KOPT-K1 (cell line): ENCODE results near the gene SLF2.
"Not testable (repeated sequence)": the region's sequence is repeated elsewhere in the genome, so short reads cannot be mapped to it uniquely, and the experiment has no call there.

ENCODE experiments used
- H3K27ac ChIP-seq: fragments of 200-600 bp; sonication (generic); 2 replicates; pipeline ENCODE4 v1.5.1; 2016; ENCODE audit warnings: antibody characterized with exemption, mild to moderate bottlenecking, low read depth, low read length; ENCODE audit not compliant: poor library complexity, severe bottlenecking
- H3K36me3 ChIP-seq: fragments of 200-600 bp; sonication (generic); 2 replicates; pipeline ENCODE4 v1.5.1; 2017; ENCODE audit warnings: antibody characterized with exemption, mild to moderate bottlenecking, low read length, moderate library complexity; ENCODE audit not compliant: insufficient read depth
- H3K9me3 ChIP-seq: fragments of 200-600 bp; sonication (generic); 2 replicates; pipeline ENCODE4 v1.5.1; 2017; ENCODE audit warnings: antibody characterized with exemption, low read length, mild to moderate bottlenecking; ENCODE audit not compliant: insufficient read depth, poor library complexity, severe bottlenecking

SLF2 gene

GRCh38 chr10:100875484-100876166, 37.1 kb upstream of the SLF2 start:
- no peaks in the 10 kb centered on the region for H3K36me3 ChIP-seq
- H3K9me3 ChIP-seq = no peaks in the 10 kb centered on the region
- peak overlapping the region; percentile 58 for H3K27ac ChIP-seq

GRCh38 chr10:100876585-100877460, 35.9 kb upstream of the SLF2 start:
- no peaks in the 10 kb centered on the region for H3K36me3 ChIP-seq
- H3K9me3 ChIP-seq = no peaks in the 10 kb centered on the region
- peak overlapping the region; percentile 58 for H3K27ac ChIP-seq

DNA sequence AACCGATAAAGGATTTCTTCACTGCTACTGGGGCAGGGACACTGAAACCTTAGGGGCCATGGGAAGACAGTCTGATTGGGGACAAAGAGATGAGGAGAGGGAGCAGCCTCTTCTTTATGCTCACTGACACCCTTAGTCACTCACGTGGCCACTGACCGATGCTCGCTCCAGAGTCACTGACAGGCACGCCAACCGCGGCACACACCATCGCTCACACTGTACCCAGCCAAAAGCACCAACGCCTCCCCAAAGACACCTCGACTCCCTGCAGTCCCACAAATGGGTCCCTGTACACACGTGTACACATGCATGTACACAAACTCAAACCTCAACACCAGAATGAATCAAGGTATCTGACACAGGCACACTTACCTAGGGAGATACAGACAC, 35.3 kb upstream of the SLF2 start:
- peak overlapping the region; percentile 58 for H3K27ac ChIP-seq
- no peaks in the 10 kb centered on the region for H3K9me3 ChIP-seq

DNA sequence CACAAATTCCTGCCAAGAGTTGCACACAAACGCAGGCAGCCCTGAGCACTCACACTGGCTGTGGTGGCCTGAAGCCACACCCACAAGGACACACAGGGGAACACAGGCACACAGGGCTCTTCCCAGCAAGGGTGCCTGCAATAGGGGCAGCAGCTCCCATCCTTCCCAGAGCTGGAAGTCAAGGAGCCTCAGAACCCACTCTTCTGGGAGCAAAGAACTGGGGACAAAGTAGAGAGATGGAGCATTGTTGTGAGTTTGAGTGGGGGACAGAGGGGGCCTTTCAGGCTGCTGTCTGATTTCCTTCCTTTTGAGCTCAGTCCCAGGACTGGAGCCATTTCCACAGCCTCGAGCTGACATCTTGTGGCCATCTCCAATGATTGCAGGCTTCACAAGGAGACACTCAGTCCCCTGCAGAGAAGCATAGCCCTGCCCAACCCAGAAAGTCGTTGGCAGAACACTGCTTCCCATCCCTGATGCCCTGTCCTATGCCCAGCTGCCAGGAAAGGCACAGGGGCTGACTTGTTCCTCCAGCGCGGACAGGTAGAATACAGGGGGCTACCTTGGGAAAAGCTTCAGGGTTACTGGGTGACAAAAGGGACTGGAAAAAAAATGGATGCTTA, 34.4 kb upstream of the SLF2 start:
- no peaks in the 10 kb centered on the region for H3K36me3 ChIP-seq
- H3K27ac ChIP-seq = peak overlapping the region; percentile 58
- H3K9me3 ChIP-seq = no peaks in the 10 kb centered on the region

More for the DNA sequence above, 35.3 kb upstream of the SLF2 start:
- no peaks in the 10 kb centered on the region for H3K36me3 ChIP-seq

DNA sequence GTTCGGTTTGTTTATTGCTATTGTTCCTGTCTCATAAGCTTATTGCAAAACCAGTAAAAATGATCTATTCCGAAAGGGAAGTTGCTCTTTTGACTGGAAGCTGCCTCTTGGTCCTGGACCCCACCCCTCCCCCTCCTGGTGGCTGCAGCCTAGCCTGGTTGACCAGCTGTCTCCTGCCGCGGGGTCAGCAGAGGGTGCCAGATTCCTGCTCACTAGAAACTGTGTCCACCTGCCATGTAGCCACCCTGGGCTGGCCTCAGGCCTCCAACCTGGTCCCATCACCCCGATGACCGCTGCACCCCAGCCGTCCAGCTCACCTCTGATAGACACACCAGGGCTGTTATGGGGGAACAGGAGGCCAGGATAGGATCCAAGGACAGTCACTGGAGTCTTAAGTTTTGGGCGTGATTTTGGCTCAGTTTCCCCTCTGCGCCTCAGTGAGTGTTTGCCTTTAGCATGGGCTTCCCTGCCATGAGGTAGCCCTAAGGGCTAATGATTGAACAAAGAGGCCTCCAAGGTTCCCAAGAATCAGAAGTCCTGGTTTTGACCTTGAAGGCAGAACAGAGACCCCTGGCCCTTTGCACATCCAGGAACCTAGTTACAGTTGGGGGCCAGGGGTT, 32.9 kb upstream of the SLF2 start:
- Histone ChIP-seq H3K27ac (no peak overlapping the region), H3K36me3 (no peaks in the 10 kb centered on the region), H3K9me3 (no peaks in the 10 kb centered on the region)

- no peaks in the 10 kb centered on the region for H3K36me3 ChIP-seq
- peak overlapping the region; percentile 19 for H3K27ac ChIP-seq
- no peaks in the 10 kb centered on the region for H3K9me3 ChIP-seq
Observed at GRCh38 chr10:100881556-100882213, 31.1 kb upstream of the SLF2 start.

DNA sequence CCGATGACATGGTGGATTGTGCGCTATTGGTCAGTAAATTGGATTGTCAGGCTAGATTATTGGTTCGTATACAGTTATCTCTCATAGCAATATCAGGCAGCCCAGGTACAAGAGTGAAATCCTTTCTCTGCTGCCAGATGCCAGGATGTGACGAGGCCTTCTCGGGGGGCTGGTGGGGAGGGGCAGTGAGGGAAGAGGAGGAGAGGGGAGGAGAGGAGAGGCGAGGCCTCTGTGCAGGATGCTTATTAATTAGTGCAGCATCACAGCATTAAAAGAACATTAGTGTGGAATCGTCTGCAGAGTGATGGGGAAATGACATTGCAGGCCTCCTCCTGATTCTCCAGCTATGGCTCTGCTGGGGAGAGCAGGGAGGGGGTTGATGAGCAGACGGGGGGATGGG, 30.5 kb upstream of the SLF2 start:
- no peaks in the 10 kb centered on the region for H3K9me3 ChIP-seq
- peak overlapping the region; percentile 19 for H3K27ac ChIP-seq
- no peaks in the 10 kb centered on the region for H3K36me3 ChIP-seq

GRCh38 chr10:100882671-100883311, 30.0 kb upstream of the SLF2 start:
- Histone ChIP-seq H3K9me3 (no peaks in the 10 kb centered on the region), H3K36me3 (no peaks in the 10 kb centered on the region), H3K27ac (no peak overlapping the region)

GRCh38 chr10:100883312-100883821, 29.4 kb upstream of the SLF2 start:
- H3K36me3 ChIP-seq = no peaks in the 10 kb centered on the region
- H3K27ac ChIP-seq = no peak overlapping the region
- no peaks in the 10 kb centered on the region for H3K9me3 ChIP-seq

- H3K36me3 ChIP-seq, H3K27ac ChIP-seq, H3K9me3 ChIP-seq: not testable (repeated sequence)
Observed at GRCh38 chr10:100885611-100886010, 27.2 kb upstream of the SLF2 start.

- Histone ChIP-seq H3K27ac (no peak overlapping the region), H3K36me3 (no peaks in the 10 kb centered on the region), H3K9me3 (no peaks in the 10 kb centered on the region)
Observed at GRCh38 chr10:100886091-100886490, 26.7 kb upstream of the SLF2 start.

DNA sequence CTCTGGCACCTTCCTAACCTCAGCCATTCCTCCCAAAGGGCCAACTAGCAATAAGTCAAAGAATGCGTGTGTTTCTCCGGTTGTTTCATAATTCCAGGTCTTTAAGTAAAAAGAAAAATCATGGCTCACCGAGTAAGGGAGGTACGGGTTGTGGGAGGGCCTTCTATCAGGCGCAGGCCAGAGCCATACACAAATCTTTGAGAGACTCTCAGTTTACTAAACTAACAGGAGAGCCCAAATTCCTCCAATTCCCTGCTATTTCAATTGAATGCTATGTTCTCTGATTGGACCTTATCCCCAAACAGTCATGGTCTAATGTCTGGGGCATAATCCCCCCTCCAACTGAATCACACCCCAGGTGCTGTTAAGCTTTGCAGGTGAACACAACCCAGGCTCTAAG, 26.2 kb upstream of the SLF2 start:
- Histone ChIP-seq H3K27ac (no peak overlapping the region), H3K9me3 (no peaks in the 10 kb centered on the region)

GRCh38 chr10:100886963-100887362, 25.8 kb upstream of the SLF2 start:
- H3K36me3 ChIP-seq = no peaks in the 10 kb centered on the region
- no peak overlapping the region for H3K27ac ChIP-seq
- no peaks in the 10 kb centered on the region for H3K9me3 ChIP-seq

More for the DNA sequence above, 26.2 kb upstream of the SLF2 start:
- H3K36me3 ChIP-seq = no peaks in the 10 kb centered on the region

DNA sequence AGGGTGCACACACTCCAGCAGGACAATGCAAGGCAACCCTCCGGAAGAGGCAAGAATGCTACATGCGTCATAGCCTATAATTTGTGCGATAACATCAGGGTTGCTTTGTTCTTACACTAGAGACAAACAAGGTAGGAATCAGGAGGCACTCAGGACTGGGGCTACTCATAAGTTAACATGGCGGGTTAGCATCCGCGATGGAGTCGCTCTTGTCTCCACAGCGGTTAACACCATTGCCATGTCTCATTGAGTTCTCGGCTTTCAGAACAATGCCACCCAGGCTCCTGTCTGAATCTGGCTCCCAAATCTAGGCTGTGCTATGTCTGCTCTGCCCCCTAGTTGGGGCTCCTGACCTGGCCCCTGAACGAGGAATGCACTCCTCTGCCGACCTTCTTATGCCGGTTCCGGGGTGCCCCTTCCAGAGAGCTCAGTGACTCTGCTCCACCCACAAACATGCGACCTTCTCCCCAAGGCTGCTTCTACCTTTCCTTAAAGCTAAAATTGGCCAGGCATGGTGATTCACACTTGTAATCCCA, 24.9 kb upstream of the SLF2 start:
- H3K27ac ChIP-seq = no peak overlapping the region
- no peaks in the 10 kb centered on the region for H3K36me3 ChIP-seq
- H3K9me3 ChIP-seq = no peaks in the 10 kb centered on the region
